Measurements from ENCODE around the gene SLC36A4. TPM values are rescaled to one million over a fixed set of nuclear protein-coding genes. Genes with fewer than 3 reads are reported as not detected.

The SLC36A4 gene
- total and polyA plus RNA-seq, 2 of the 13 experiments (the other 11 are each of a cell fraction or from before 2014, with no cell fraction given) = 7.3 to 9.5 TPM

DNA sequence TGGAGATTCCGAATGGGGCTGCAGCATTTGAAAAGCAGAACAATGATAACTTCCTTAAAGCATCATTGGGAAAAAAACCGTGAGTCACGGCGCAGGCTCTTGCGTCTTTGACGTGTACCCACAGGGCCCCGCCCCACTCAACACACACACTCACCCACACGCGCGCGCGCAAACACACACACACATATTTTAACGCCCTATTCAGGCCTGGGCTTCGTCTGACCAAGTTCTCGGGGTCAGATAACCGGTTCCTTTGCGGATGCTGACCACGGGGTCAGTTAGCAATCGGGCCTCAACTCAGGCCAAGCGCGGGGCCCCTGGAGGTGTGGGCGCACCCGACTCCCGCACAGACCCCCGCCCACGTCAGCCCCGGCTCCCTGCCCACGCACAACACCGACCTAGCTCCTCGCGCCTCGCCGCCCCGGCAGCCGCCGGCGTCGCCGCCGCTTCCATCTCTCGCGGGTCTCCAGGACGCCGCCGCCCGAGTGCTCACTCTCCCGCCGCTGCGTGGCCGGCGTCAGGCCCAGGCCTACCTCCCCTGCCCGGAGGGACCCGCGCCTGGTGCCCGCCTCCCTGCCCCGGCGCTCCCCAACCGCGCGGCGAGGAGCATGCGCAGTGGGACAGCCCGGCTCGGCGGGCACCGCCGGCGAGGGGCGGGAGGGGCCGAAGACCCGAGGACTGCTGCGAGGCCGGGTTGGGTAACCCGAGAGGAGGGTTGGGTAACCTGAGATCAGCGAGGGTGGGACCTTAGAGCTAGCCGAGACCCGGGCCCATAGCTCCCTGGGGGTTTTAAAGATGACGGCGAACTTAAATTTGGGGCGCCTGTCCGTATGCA, at the start of gene SLC36A4 (continued):
- TF ChIP-seq, protein P1, sequence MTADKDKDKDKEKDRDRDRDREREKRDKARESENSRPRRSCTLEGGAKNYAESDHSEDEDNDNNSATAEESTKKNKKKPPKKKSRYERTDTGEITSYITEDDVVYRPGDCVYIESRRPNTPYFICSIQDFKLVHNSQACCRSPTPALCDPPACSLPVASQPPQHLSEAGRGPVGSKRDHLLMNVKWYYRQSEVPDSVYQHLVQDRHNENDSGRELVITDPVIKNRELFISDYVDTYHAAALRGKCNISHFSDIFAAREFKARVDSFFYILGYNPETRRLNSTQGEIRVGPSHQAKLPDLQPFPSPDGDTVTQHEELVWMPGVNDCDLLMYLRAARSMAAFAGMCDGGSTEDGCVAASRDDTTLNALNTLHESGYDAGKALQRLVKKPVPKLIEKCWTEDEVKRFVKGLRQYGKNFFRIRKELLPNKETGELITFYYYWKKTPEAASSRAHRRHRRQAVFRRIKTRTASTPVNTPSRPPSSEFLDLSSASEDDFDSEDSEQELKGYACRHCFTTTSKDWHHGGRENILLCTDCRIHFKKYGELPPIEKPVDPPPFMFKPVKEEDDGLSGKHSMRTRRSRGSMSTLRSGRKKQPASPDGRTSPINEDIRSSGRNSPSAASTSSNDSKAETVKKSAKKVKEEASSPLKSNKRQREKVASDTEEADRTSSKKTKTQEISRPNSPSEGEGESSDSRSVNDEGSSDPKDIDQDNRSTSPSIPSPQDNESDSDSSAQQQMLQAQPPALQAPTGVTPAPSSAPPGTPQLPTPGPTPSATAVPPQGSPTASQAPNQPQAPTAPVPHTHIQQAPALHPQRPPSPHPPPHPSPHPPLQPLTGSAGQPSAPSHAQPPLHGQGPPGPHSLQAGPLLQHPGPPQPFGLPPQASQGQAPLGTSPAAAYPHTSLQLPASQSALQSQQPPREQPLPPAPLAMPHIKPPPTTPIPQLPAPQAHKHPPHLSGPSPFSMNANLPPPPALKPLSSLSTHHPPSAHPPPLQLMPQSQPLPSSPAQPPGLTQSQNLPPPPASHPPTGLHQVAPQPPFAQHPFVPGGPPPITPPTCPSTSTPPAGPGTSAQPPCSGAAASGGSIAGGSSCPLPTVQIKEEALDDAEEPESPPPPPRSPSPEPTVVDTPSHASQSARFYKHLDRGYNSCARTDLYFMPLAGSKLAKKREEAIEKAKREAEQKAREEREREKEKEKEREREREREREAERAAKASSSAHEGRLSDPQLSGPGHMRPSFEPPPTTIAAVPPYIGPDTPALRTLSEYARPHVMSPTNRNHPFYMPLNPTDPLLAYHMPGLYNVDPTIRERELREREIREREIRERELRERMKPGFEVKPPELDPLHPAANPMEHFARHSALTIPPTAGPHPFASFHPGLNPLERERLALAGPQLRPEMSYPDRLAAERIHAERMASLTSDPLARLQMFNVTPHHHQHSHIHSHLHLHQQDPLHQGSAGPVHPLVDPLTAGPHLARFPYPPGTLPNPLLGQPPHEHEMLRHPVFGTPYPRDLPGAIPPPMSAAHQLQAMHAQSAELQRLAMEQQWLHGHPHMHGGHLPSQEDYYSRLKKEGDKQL (CRISPR knock-in tag; IDR thresholded peaks at IDR 0.05; ENCODE audit: low read depth) = 0 out of 2 replicates have a peak, but pooled peaks have one; percentile 31
- no peak for TF ChIP-seq IKZF1 (IDR thresholded peaks at IDR 0.05)
- TF ChIP-seq SNAPC2 (CRISPR knock-in tag; IDR thresholded peaks at IDR 0.05) = no peak; the same call in 1 of the 2 replicates
- TF ChIP-seq, protein P2, sequence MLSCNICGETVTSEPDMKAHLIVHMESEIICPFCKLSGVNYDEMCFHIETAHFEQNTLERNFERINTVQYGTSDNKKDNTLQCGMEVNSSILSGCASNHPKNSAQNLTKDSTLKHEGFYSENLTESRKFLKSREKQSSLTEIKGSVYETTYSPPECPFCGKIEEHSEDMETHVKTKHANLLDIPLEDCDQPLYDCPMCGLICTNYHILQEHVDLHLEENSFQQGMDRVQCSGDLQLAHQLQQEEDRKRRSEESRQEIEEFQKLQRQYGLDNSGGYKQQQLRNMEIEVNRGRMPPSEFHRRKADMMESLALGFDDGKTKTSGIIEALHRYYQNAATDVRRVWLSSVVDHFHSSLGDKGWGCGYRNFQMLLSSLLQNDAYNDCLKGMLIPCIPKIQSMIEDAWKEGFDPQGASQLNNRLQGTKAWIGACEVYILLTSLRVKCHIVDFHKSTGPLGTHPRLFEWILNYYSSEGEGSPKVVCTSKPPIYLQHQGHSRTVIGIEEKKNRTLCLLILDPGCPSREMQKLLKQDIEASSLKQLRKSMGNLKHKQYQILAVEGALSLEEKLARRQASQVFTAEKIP (CRISPR knock-in tag; IDR thresholded peaks at IDR 0.05; ENCODE audit: borderline replicate concordance) = no peak
- TF ChIP-seq, protein P3, sequence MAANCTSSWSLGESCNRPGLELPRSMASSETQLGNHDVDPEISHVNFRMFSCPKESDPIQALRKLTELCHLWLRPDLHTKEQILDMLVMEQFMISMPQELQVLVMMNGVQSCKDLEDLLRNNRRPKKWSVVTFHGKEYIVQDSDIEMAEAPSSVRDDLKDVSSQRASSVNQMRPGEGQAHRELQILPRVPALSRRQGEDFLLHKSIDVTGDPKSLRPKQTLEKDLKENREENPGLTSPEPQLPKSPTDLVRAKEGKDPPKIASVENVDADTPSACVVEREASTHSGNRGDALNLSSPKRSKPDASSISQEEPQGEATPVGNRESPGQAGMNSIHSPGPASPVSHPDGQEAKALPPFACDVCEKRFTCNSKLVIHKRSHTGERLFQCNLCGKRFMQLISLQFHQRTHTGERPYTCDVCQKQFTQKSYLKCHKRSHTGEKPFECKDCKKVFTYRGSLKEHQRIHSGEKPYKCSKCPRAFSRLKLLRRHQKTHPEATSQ (CRISPR knock-in tag; IDR thresholded peaks at IDR 0.05; ENCODE audit: borderline replicate concordance) = 0 out of 2 replicates have a peak, but pooled peaks have one; percentile 27
- TF ChIP-seq, protein P4, sequence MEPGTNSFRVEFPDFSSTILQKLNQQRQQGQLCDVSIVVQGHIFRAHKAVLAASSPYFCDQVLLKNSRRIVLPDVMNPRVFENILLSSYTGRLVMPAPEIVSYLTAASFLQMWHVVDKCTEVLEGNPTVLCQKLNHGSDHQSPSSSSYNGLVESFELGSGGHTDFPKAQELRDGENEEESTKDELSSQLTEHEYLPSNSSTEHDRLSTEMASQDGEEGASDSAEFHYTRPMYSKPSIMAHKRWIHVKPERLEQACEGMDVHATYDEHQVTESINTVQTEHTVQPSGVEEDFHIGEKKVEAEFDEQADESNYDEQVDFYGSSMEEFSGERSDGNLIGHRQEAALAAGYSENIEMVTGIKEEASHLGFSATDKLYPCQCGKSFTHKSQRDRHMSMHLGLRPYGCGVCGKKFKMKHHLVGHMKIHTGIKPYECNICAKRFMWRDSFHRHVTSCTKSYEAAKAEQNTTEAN (CRISPR knock-in tag; conservative IDR thresholded peaks at IDR 0.05) = peak; percentile 76
- TF ChIP-seq, protein P5, sequence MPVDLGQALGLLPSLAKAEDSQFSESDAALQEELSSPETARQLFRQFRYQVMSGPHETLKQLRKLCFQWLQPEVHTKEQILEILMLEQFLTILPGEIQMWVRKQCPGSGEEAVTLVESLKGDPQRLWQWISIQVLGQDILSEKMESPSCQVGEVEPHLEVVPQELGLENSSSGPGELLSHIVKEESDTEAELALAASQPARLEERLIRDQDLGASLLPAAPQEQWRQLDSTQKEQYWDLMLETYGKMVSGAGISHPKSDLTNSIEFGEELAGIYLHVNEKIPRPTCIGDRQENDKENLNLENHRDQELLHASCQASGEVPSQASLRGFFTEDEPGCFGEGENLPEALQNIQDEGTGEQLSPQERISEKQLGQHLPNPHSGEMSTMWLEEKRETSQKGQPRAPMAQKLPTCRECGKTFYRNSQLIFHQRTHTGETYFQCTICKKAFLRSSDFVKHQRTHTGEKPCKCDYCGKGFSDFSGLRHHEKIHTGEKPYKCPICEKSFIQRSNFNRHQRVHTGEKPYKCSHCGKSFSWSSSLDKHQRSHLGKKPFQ (CRISPR knock-in tag; IDR thresholded peaks at IDR 0.05; ENCODE audit: insufficient replicate concordance) = peak; percentile 75
- no peak for TF ChIP-seq ZBTB8A (CRISPR knock-in tag; IDR thresholded peaks at IDR 0.05; ENCODE audit: borderline replicate concordance, low read depth)
- TF ChIP-seq, protein P6, sequence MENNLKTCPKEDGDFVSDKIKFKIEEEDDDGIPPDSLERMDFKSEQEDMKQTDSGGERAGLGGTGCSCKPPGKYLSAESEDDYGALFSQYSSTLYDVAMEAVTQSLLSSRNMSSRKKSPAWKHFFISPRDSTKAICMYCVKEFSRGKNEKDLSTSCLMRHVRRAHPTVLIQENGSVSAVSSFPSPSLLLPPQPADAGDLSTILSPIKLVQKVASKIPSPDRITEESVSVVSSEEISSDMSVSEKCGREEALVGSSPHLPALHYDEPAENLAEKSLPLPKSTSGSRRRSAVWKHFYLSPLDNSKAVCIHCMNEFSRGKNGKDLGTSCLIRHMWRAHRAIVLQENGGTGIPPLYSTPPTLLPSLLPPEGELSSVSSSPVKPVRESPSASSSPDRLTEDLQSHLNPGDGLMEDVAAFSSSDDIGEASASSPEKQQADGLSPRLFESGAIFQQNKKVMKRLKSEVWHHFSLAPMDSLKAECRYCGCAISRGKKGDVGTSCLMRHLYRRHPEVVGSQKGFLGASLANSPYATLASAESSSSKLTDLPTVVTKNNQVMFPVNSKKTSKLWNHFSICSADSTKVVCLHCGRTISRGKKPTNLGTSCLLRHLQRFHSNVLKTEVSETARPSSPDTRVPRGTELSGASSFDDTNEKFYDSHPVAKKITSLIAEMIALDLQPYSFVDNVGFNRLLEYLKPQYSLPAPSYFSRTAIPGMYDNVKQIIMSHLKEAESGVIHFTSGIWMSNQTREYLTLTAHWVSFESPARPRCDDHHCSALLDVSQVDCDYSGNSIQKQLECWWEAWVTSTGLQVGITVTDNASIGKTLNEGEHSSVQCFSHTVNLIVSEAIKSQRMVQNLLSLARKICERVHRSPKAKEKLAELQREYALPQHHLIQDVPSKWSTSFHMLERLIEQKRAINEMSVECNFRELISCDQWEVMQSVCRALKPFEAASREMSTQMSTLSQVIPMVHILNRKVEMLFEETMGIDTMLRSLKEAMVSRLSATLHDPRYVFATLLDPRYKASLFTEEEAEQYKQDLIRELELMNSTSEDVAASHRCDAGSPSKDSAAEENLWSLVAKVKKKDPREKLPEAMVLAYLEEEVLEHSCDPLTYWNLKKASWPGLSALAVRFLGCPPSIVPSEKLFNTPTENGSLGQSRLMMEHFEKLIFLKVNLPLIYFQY (CRISPR knock-in tag; IDR thresholded peaks at IDR 0.05; ENCODE audit: borderline replicate concordance) = peak; percentile 42; the same call in 1 of the 2 replicates
- no peak for TF ChIP-seq ZNF644 (CRISPR knock-in tag; IDR thresholded peaks at IDR 0.05; ENCODE audit: low read depth)

Measured in HepG2 (cell line).